ENCODE measurements around the gene MSH6. TPM values are rescaled to one million over a fixed set of nuclear protein-coding genes. Genes with fewer than 3 reads are reported as not detected.

MSH6 gene
- total RNA-seq, 2 experiments from 2014 or later = 37.3 to 38.5 TPM

- no peak overlapping the region for H3K4me3 ChIP-seq (ENCODE audit: low read length)
- peaks cover 76% of the 10 kb centered on the region for H3K36me3 ChIP-seq (ENCODE audit: insufficient read depth, low read length)
- ATAC-seq (ENCODE audit: poor library complexity) (no peak), DNase-seq (no peak)
- no peak overlapping the region for H3K27ac Mint-ChIP-seq
- peaks cover 95% of the 10 kb centered on the region for H3K36me3 Mint-ChIP-seq (ENCODE audit: low read depth)
- no peak for TF ChIP-seq CTCF (IDR thresholded peaks at IDR 0.05)
- no peak overlapping the region for H3K27ac ChIP-seq (ENCODE audit: low read depth in 1 of 2, low read length in 2 of 2)
- H3K27me3 Mint-ChIP-seq = no peaks in the 10 kb centered on the region
- intact Hi-C loops (cut with DNase I, micrococcal nuclease) = no loop called here
- H3K9me3 Mint-ChIP-seq = no peaks in the 10 kb centered on the region
- no peaks in the 10 kb centered on the region for H3K9me3 ChIP-seq (ENCODE audit: control insufficient read depth in 1 of 2, insufficient read depth in 1 of 2, low read length in 2 of 2)
- H3K4me3 Mint-ChIP-seq = no peak overlapping the region
- ChIA-PET POLR2A (no interaction called here), CTCF (no interaction called here)
- no peaks in the 10 kb centered on the region for H3K4me1 ChIP-seq (ENCODE audit: insufficient read depth, low read length)
- H3K27me3 ChIP-seq (ENCODE audit: control insufficient read depth in 1 of 2, insufficient read depth in 2 of 2, low read length in 2 of 2) = no peaks in the 10 kb centered on the region
- no peaks in the 10 kb centered on the region for H3K4me1 Mint-ChIP-seq (ENCODE audit: low read depth)
Observed at GRCh38 chr2:47819834-47820233, 36.9 kb downstream of the MSH6 start.

- POLR2A ChIA-PET = interaction anchor here (1.0 kb wide), 1 partner anchor 11 kb away, joined by 5 read pairs; no protein-coding TSS in a partner anchor
- H3K27me3 ChIP-seq (ENCODE audit: control insufficient read depth in 1 of 2, insufficient read depth in 2 of 2, low read length in 2 of 2) = no peaks in the 10 kb centered on the region
- H3K27ac ChIP-seq (ENCODE audit: low read depth in 1 of 2, low read length in 2 of 2) = no peak overlapping the region
- CTCF ChIA-PET = interaction anchor here (0.6 kb wide), 1 partner anchor 761 kb away, joined by 3 read pairs; no protein-coding TSS in a partner anchor
- H3K4me1 ChIP-seq (ENCODE audit: insufficient read depth, low read length) = no peaks in the 10 kb centered on the region
- no peak for TF ChIP-seq CTCF (IDR thresholded peaks at IDR 0.05)
- no peak for ATAC-seq (ENCODE audit: poor library complexity)
- Mint-ChIP-seq H3K27me3 (no peaks in the 10 kb centered on the region), H3K4me1 (ENCODE audit: low read depth) (no peaks in the 10 kb centered on the region), H3K36me3 (ENCODE audit: low read depth) (peaks cover 92% of the 10 kb centered on the region), H3K4me3 (no peak overlapping the region), H3K27ac (no peak overlapping the region), H3K9me3 (no peaks in the 10 kb centered on the region)
- H3K36me3 ChIP-seq (ENCODE audit: insufficient read depth, low read length) = peaks cover 67% of the 10 kb centered on the region
- intact Hi-C loops (cut with DNase I, micrococcal nuclease) = no loop called here
- H3K9me3 ChIP-seq (ENCODE audit: control insufficient read depth in 1 of 2, insufficient read depth in 1 of 2, low read length in 2 of 2) = no peaks in the 10 kb centered on the region
- no peak for DNase-seq
- H3K4me3 ChIP-seq (ENCODE audit: low read length) = no peak overlapping the region
Observed at GRCh38 chr2:47822518-47822917, 39.6 kb downstream of the MSH6 start.

GRCh38 chr2:47833516-47833968 is 50.6 kb downstream of the MSH6 start:
- H3K27ac Mint-ChIP-seq = no peak overlapping the region
- no peak overlapping the region for H3K4me3 Mint-ChIP-seq
- peaks cover 85% of the 10 kb centered on the region for H3K36me3 Mint-ChIP-seq (ENCODE audit: low read depth)
- Histone ChIP-seq H3K36me3 (ENCODE audit: insufficient read depth, low read length) (peaks cover 91% of the 10 kb centered on the region), H3K27ac (ENCODE audit: low read depth in 1 of 2, low read length in 2 of 2) (no peak overlapping the region), H3K4me3 (ENCODE audit: low read length) (no peak overlapping the region), H3K4me1 (ENCODE audit: insufficient read depth, low read length) (no peaks in the 10 kb centered on the region), H3K9me3 (ENCODE audit: control insufficient read depth in 1 of 2, insufficient read depth in 1 of 2, low read length in 2 of 2) (no peaks in the 10 kb centered on the region), H3K27me3 (ENCODE audit: control insufficient read depth in 1 of 2, insufficient read depth in 2 of 2, low read length in 2 of 2) (no peaks in the 10 kb centered on the region)
- H3K4me1 Mint-ChIP-seq (ENCODE audit: low read depth) = peaks cover 4% of the 10 kb centered on the region
- no peak for DNase-seq
- intact Hi-C loops (cut with DNase I, micrococcal nuclease) = no loop called here
- ATAC-seq (ENCODE audit: poor library complexity) = no peak
- ChIA-PET CTCF (interaction anchor here (0.9 kb wide), 1 partner anchor 9 kb away, joined by 3 read pairs; no protein-coding TSS in a partner anchor), POLR2A (interaction anchor here (1.7 kb wide), 1 partner anchor 11 kb away, joined by 5 read pairs; no protein-coding TSS in a partner anchor)
- no peaks in the 10 kb centered on the region for H3K27me3 Mint-ChIP-seq
- no peaks in the 10 kb centered on the region for H3K9me3 Mint-ChIP-seq
- no peak for TF ChIP-seq CTCF (IDR thresholded peaks at IDR 0.05)
